Middle frontal gyrus (tissue), 1 donor: Measurements from ENCODE around the gene KRTAP12-4.
"Not testable (repeated sequence)": the region's sequence is repeated elsewhere in the genome, so short reads cannot be mapped to it uniquely, and the experiment has no call there.

Experiments
- DNase-seq: peaks from one replicate; pipeline ENCODE4 v3.0.0-alpha.2; 2015; ENCODE audit warnings: low spot score; ENCODE audit errors: extremely low spot score

The KRTAP12-4 gene

GRCh38 chr21:44657635-44658540 lies 3.4 kb upstream of the KRTAP12-4 start, which contains the start of gene KRTAP12-3:
TSS of gene KRTAP12-3 (plus strand) at chr21:44657932. CDS start at chr21:44657980, 48 bp downstream.
- DNase-seq: no peak

- DNase-seq: no peak
Observed at GRCh38 chr21:44656868-44657267, 2.4 kb upstream of the KRTAP12-4 start.

GRCh38 chr21:44653656-44654575 lies 543 bp downstream of the KRTAP12-4 start:
- DNase-seq: no peak

- DNase-seq: no peak
Observed at GRCh38 chr21:44653123-44653522, 1.3 kb downstream of the KRTAP12-4 start.

GRCh38 chr21:44650973-44651675 lies 3.3 kb downstream of the KRTAP12-4 start:
- no peak for DNase-seq

- no peak for DNase-seq
Observed at GRCh38 chr21:44650265-44650972, 4.0 kb downstream of the KRTAP12-4 start.

GRCh38 chr21:44649521-44650100 lies 4.8 kb downstream of the KRTAP12-4 start:
- no peak for DNase-seq

- no peak for DNase-seq
Observed at GRCh38 chr21:44648557-44649311, 5.7 kb downstream of the KRTAP12-4 start.

GRCh38 chr21:44647222-44647552 lies 7.3 kb downstream of the KRTAP12-4 start:
- no peak for DNase-seq

- not testable (repeated sequence) for DNase-seq
Observed at GRCh38 chr21:44646366-44647221, 7.9 kb downstream of the KRTAP12-4 start, which contains the start of gene KRTAP10-11. TSS of gene KRTAP10-11 (plus strand) at chr21:44646414. CDS start at chr21:44646459, 45 bp downstream.

- no peak for DNase-seq
Observed at GRCh38 chr21:44644878-44645277, 9.6 kb downstream of the KRTAP12-4 start.

GRCh38 chr21:44643741-44644310 lies 10.6 kb downstream of the KRTAP12-4 start:
- DNase-seq: no peak

GRCh38 chr21:44640761-44641160 lies 13.7 kb downstream of the KRTAP12-4 start:
- no peak for DNase-seq

- DNase-seq: no peak
Observed at GRCh38 chr21:44639331-44639655, 15.2 kb downstream of the KRTAP12-4 start.

- DNase-seq: not testable (repeated sequence)
Observed at GRCh38 chr21:44638506-44639330, 15.7 kb downstream of the KRTAP12-4 start.

GRCh38 chr21:44637851-44638348 lies 16.6 kb downstream of the KRTAP12-4 start:
- DNase-seq: not testable (repeated sequence)
